CD1c-positive myeloid dendritic cell (primary cell): ENCODE data around the gene ADAMTS18.

ENCODE experiments used
- DNase-seq: peaks from one replicate; pipeline ENCODE4 v3.0.0-alpha.2; 2016; ENCODE audit errors: extremely low spot score

The ADAMTS18 gene

GRCh38 chr16:77328768-77329167, 106.1 kb downstream of the ADAMTS18 start:
- DNase-seq, result no peak

- DNase-seq, result no peak
Measured at GRCh38 chr16:77328274-77328673, 106.6 kb downstream of the ADAMTS18 start.

GRCh38 chr16:77327717-77328116, 107.1 kb downstream of the ADAMTS18 start:
- DNase-seq, result no peak

- no peak for DNase-seq
Measured at GRCh38 chr16:77324729-77325128, 110.1 kb downstream of the ADAMTS18 start.

GRCh38 chr16:77323695-77324094, 111.1 kb downstream of the ADAMTS18 start:
- no peak for DNase-seq

- DNase-seq, result no peak
Measured at GRCh38 chr16:77322757-77323156, 112.1 kb downstream of the ADAMTS18 start.

GRCh38 chr16:77317059-77317458, 117.8 kb downstream of the ADAMTS18 start:
- no peak for DNase-seq

- no peak for DNase-seq
Measured at GRCh38 chr16:77310877-77311276, 124.0 kb downstream of the ADAMTS18 start.

GRCh38 chr16:77308163-77308561, 126.7 kb downstream of the ADAMTS18 start:
- DNase-seq, result no peak

GRCh38 chr16:77307426-77308162, 127.2 kb downstream of the ADAMTS18 start:
- DNase-seq, result no peak

GRCh38 chr16:77306075-77306474, 128.8 kb downstream of the ADAMTS18 start:
- no peak for DNase-seq

GRCh38 chr16:77304877-77305276, 130.0 kb downstream of the ADAMTS18 start:
- DNase-seq, result no peak

- no peak for DNase-seq
Measured at GRCh38 chr16:77304134-77304533, 130.7 kb downstream of the ADAMTS18 start.

GRCh38 chr16:77302674-77303073, 132.2 kb downstream of the ADAMTS18 start:
- DNase-seq, result no peak

- no peak for DNase-seq
Measured at GRCh38 chr16:77302249-77302648, 132.6 kb downstream of the ADAMTS18 start.

- DNase-seq, result no peak
Measured at GRCh38 chr16:77300256-77300655, 134.6 kb downstream of the ADAMTS18 start.

GRCh38 chr16:77299395-77299794, 135.4 kb downstream of the ADAMTS18 start:
- DNase-seq, result no peak

- no peak for DNase-seq
Measured at GRCh38 chr16:77298418-77299360, 136.1 kb downstream of the ADAMTS18 start.

GRCh38 chr16:77297996-77298395, 136.8 kb downstream of the ADAMTS18 start:
- no peak for DNase-seq

- no peak for DNase-seq
Measured at GRCh38 chr16:77295896-77296295, 138.9 kb downstream of the ADAMTS18 start.

- no peak for DNase-seq
Measured at GRCh38 chr16:77290451-77291115, 144.3 kb downstream of the ADAMTS18 start.

GRCh38 chr16:77289331-77289809, 145.5 kb downstream of the ADAMTS18 start:
- no peak for DNase-seq
